ENCODE results near the gene OSBPL8.

- TF ChIP-seq, protein P1, sequence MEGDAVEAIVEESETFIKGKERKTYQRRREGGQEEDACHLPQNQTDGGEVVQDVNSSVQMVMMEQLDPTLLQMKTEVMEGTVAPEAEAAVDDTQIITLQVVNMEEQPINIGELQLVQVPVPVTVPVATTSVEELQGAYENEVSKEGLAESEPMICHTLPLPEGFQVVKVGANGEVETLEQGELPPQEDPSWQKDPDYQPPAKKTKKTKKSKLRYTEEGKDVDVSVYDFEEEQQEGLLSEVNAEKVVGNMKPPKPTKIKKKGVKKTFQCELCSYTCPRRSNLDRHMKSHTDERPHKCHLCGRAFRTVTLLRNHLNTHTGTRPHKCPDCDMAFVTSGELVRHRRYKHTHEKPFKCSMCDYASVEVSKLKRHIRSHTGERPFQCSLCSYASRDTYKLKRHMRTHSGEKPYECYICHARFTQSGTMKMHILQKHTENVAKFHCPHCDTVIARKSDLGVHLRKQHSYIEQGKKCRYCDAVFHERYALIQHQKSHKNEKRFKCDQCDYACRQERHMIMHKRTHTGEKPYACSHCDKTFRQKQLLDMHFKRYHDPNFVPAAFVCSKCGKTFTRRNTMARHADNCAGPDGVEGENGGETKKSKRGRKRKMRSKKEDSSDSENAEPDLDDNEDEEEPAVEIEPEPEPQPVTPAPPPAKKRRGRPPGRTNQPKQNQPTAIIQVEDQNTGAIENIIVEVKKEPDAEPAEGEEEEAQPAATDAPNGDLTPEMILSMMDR (IDR thresholded peaks at IDR 0.05; ENCODE audit: poor library complexity), result no peak
- TF ChIP-seq EZH2 (IDR thresholded peaks at IDR 0.05; ENCODE audit: borderline replicate concordance) (no peak), EZH2phosphoT487 (IDR thresholded peaks at IDR 0.05; ENCODE audit: low read depth, severe bottlenecking, unreplicated experiment) (no peak)
Observed at GRCh38 chr12:76446090-76446489, 113.5 kb downstream of the OSBPL8 start.
